Upper lobe of left lung (tissue), 6 donors: ENCODE measurements around the gene GPR176. TPM values are rescaled to one million over a fixed set of nuclear protein-coding genes. Genes with fewer than 3 reads are reported as not detected.
A peak's percentile ranks its signal among the peaks of the same experiment; 100 is the strongest.

Source experiments
- ATAC-seq, 2 donors: fragments of 200-7000 bp; cut with Tn5 transposase; one replicate each; pipeline ENCODE4 v1.9.1; 2022; ENCODE audit warnings: mild to moderate bottlenecking in 2 of 2, moderate library complexity in 2 of 2; ENCODE audit not compliant: low FRiP score in 2 of 2
- DNase-seq, 2 donors: peaks; one replicate each; pipeline ENCODE4 v3.0.0-alpha.2; 2019 to 2020
- H3K27ac ChIP-seq, 4 donors: fragments of 200-600 bp; sonication (generic); one replicate each; pipeline ENCODE4 v1.5.1; 2016 to 2019
- H3K27me3 ChIP-seq, 4 donors: fragments of 200-600 bp; sonication (generic); one replicate each; pipeline ENCODE4 v1.5.1; 2017 to 2019
- H3K36me3 ChIP-seq, 4 donors: fragments of 200-600 bp; sonication (generic); one replicate each; pipeline ENCODE4 v1.5.1; 2016 to 2019
- H3K4me1 ChIP-seq, 4 donors: fragments of 200-600 bp; sonication (generic); one replicate each; pipeline ENCODE4 v1.5.1; 2018 to 2019
- H3K4me3 ChIP-seq, 4 donors: fragments of 200-600 bp; sonication (generic); one replicate each; pipeline ENCODE4 v1.5.1; 2017 to 2019; ENCODE audit warnings: mild to moderate bottlenecking in 2 of 4, moderate library complexity in 1 of 4
- H3K9me3 ChIP-seq, 4 donors: fragments of 200-600 bp; sonication (generic); one replicate each; pipeline ENCODE4 v1.5.1; 2018 to 2019
- CTCF ChIP-seq, 6 experiments: fragments of 450-650 bp in 4 of 6; fragments of 200-600 bp in 2 of 6; sonication (generic) in 2 of 6; IDR thresholded peaks; one replicate each; pipeline ENCODE4 v1.5.1; 2016 to 2019; ENCODE audit warnings: antibody characterized with exemption in 6 of 6
- EP300 ChIP-seq, 4 donors: sonication (generic); formaldehyde crosslinking; IDR thresholded peaks; one replicate each; pipeline ENCODE4 v1.5.1; 2017; ENCODE audit warnings: antibody characterized with exemption in 4 of 4, control low read depth in 2 of 4
- POLR2A ChIP-seq, 4 donors: fragments of 450-650 bp; IDR thresholded peaks; one replicate each; pipeline ENCODE4 v1.5.1; 2016 to 2017; ENCODE audit warnings: antibody characterized with exemption in 4 of 4, mild to moderate bottlenecking in 2 of 4
- POLR2AphosphoS5 ChIP-seq, 2 donors: sonication (generic); formaldehyde crosslinking; IDR thresholded peaks; one replicate each; pipeline ENCODE4 v1.5.1; 2017; ENCODE audit warnings: antibody characterized with exemption in 2 of 2
- WGBS, 2 donors: methylation state at CpG; one replicate each; pipeline ENCODE4 v1.1.5; 2017 to 2018; 5-methylcytosine and 5-hydroxymethylcytosine counted together
- total RNA-seq, 6 donors: library from RNA; depleted of rRNA in 4 of 6; stranded (reverse); fragments of >200 nt in 4 of 6; gene quantifications; one replicate each; pipeline versions ENCODE4 v1.1.0 to v1.2.1, GENCODE V29; 2016 to 2021
- donor health status: DM: no; HTN: no; CAD: no; lungs with moderate emphysema.
- donor health status: DM: no; HTN: yes; CAD: no; lungs with severe emphysema.

GPR176 gene
- total RNA-seq, 6 donors from 2014 or later: 1.4 to 12.0 (median 4.9) TPM

GRCh38 chr15:39881790-39882189 lies 38.3 kb downstream of the GPR176 start:
- Histone ChIP-seq H3K4me3 (no peak overlapping the region), H3K9me3 (no peaks in the 10 kb centered on the region), H3K27ac (no peak overlapping the region), H3K4me1 (peaks cover 0 to 4% (median 0%) of the 10 kb centered on the region in 4 donors), H3K36me3 (no peaks in the 10 kb centered on the region), H3K27me3 (no peaks in the 10 kb centered on the region)
- WGBS, 2 donors: 57 to 83% methylated on average over 1 of the region's 1 CpG
- ATAC-seq (no peak), DNase-seq (no peak)
- TF ChIP-seq POLR2A (IDR thresholded peaks at IDR 0.05): no peak
- TF ChIP-seq EP300 (IDR thresholded peaks at IDR 0.05): no peak

DNA sequence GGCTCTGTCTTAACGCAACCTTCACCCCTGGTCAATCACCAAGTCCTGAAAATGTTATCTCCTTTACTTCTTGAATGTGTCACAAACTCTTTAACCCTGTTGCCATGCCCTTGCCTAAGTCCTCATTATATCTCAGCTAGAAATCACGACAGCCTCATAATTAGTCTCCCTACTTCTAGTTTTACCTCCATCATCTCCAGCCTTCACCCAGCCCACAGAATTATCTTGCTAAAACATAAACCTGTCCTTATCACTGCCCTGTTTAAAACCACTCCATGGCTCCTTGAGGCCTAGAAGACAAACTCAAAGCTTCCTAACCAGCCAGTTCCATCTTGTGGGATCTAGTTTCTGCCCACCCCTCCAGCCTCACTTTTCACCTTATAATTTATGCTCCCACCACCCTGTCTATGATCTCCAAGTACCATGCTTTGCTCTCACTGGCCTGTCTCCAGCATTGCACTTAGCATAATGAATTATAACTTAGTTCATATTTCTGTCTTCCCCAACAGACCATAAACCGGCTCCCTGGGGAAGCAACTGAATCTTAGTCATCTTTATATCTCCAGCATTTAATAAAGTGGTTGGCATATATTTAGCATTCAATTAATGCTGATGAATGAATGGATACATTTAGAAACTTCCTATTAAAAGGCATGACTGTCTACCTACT lies 39.2 kb downstream of the GPR176 start:
- H3K4me3 ChIP-seq: no peak overlapping the region
- DNase-seq: no peak
- H3K27ac ChIP-seq: no peak overlapping the region
- H3K36me3 ChIP-seq: no peaks in the 10 kb centered on the region
- WGBS, 2 donors: 94 to 95% methylated on average over 3 of the region's 3 CpGs
- peaks cover 0 to 4% (median 0%) of the 10 kb centered on the region in 4 donors for H3K4me1 ChIP-seq
- H3K27me3 ChIP-seq: no peaks in the 10 kb centered on the region
- no peaks in the 10 kb centered on the region for H3K9me3 ChIP-seq
- no peak for ATAC-seq
- TF ChIP-seq POLR2AphosphoS5 (IDR thresholded peaks at IDR 0.05) (no peak), CTCF (IDR thresholded peaks at IDR 0.05) (no peak), POLR2A (IDR thresholded peaks at IDR 0.05) (no peak), EP300 (IDR thresholded peaks at IDR 0.05) (no peak)

- no peak for DNase-seq
- no peak for ATAC-seq
- WGBS, 2 donors: 91 to 94% methylated on average over 1 of the region's 1 CpG
These were observed 41.7 kb downstream of the GPR176 start for GRCh38 chr15:39878406-39878785.

GRCh38 chr15:39874890-39875549 lies 45.0 kb downstream of the GPR176 start:
- peak in 1 of 2 donors; percentile 43 for ATAC-seq

More at GRCh38 chr15:39878406-39878785, 41.7 kb downstream of the GPR176 start:
- H3K27me3 ChIP-seq: no peaks in the 10 kb centered on the region
- no peaks in the 10 kb centered on the region for H3K36me3 ChIP-seq
- H3K4me1 ChIP-seq: no peaks in the 10 kb centered on the region
- no peak for TF ChIP-seq CTCF (IDR thresholded peaks at IDR 0.05)
- TF ChIP-seq EP300 (IDR thresholded peaks at IDR 0.05): no peak
- no peak for TF ChIP-seq POLR2AphosphoS5 (IDR thresholded peaks at IDR 0.05)
- TF ChIP-seq POLR2A (IDR thresholded peaks at IDR 0.05): no peak
- no peaks in the 10 kb centered on the region for H3K9me3 ChIP-seq
- H3K27ac ChIP-seq: no peak overlapping the region
- H3K4me3 ChIP-seq: no peak overlapping the region

More at GRCh38 chr15:39874890-39875549, 45.0 kb downstream of the GPR176 start:
- Histone ChIP-seq H3K9me3 (no peaks in the 10 kb centered on the region), H3K27me3 (no peaks in the 10 kb centered on the region), H3K27ac (no peak overlapping the region), H3K36me3 (no peaks in the 10 kb centered on the region), H3K4me1 (no peaks in the 10 kb centered on the region), H3K4me3 (no peak overlapping the region)
- WGBS, 2 donors: 67 to 69% methylated on average over 9 of the region's 9 CpGs
- peak in 1 of 2 donors; percentile 29 for DNase-seq
- peak; percentile 28 to 63 (median 52) for TF ChIP-seq CTCF (IDR thresholded peaks at IDR 0.05)
- no peak for TF ChIP-seq POLR2A (IDR thresholded peaks at IDR 0.05)
- no peak for TF ChIP-seq POLR2AphosphoS5 (IDR thresholded peaks at IDR 0.05)
